Erythroblast (primary cell): ENCODE results near the gene MED14.

Source experiments
- GATA1 ChIP-seq: IDR thresholded peaks from 2 replicates; pipeline ENCODE4 v1.6.1; 2011; ENCODE audit warnings: low read depth, mild to moderate bottlenecking, control low read depth, low read length, moderate library complexity
- POLR2A ChIP-seq: IDR thresholded peaks from 2 replicates; pipeline ENCODE4 v1.6.1; 2011; ENCODE audit warnings: mild to moderate bottlenecking, low read length

DNA sequence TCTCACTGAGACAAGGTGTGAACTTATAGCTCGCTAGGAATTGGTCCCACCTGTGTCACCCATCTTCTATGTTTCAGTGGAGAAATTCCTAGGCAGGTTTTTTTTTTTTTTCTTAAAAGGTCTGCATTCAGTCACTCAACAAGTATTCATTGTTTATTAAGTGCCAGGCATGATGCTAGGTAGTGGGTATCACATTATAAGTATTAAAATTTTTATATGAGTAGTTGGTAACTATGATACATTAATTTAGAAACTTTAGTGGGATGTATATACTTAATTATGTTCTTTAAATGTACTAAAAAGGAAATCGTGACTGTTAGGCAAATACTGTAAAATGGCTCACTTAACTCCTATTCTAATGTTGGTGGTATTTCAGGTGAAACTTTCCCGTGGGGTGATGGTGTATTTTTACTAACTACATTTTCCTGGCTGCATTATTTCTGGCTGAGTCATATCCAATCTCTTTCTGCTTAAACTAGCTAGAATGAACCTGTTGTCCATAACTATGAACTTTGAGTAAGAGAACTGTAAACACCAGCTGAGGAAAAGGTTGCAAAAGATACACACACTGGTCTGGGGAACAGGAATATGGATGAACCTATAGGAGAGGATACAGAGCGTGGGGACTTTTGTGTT, 49.3 kb upstream of the MED14 start:
- TF ChIP-seq POLR2A (no peak), GATA1 (no peak)
